Measurements from ENCODE around the gene COL1A1.
A peak's percentile ranks its signal among the peaks of the same experiment; 100 is the strongest.

COL1A1 gene

DNA sequence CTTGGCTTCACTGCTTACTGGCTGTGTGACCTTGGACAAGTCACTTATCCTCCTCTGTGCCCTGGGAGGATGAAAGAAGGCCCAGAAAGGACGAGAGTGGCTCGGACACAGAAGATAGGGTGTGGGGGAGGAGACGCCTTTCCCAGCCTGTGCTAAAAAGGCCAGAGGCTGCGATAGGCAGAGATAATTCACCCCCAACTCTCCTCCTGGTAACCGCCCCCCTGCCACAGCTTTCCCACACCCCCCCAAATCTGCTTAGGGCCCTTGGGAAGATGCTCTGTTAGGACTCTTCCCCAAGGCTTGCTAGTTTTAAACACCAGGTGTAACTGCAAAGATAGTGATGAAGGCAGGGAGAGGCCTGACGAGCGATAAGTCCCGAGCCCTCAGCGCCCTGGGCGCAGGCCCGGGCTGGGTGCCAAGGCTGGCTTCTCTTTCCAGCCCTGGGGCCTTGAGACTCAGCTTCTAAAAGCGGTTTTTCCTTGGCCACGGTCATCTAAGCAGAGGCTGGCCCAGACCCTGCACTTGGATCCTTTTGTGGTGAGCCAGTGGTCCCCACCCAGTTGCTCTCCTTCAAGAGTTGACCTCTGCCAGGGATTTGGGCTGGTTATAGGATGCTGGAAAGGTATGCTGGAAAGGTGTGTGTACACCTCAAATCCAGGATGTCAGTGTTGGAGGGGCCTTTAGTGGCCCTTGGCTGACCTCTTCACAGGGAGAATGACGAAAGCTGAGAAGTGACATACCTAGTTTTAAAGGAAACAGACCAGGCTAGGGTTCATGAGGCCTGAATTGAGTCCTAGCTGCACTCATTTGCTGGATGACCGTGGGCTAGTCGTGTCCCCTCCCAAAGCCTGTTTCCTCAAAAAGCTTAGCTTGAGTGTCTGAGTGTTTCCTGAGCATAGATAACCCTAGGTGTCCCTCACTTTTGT is 47.5 kb downstream of the COL1A1 start:
- DNase-seq (ENCODE audit: low spot score), result no peak

DNA sequence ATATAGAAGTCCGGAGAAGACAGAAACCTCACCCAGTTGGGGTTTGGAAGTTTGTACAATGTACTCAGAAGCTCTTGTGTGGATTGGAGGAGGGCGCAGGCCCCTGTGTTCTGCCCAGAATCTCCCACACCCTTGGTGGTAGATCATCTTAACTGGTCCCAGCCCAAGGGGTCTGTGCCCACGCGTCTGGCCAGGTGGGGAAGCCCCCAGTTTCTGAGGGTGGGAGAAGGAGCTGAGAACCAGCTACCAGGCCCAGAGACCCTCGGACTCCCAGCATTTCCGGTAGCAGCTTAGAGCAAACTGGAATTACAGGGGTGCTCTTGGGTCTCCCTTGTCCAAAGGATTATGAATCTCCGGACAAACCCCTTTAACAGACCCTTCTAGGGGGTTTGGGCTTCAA is 48.7 kb downstream of the COL1A1 start:
- no peak for DNase-seq (ENCODE audit: low spot score)

DNA sequence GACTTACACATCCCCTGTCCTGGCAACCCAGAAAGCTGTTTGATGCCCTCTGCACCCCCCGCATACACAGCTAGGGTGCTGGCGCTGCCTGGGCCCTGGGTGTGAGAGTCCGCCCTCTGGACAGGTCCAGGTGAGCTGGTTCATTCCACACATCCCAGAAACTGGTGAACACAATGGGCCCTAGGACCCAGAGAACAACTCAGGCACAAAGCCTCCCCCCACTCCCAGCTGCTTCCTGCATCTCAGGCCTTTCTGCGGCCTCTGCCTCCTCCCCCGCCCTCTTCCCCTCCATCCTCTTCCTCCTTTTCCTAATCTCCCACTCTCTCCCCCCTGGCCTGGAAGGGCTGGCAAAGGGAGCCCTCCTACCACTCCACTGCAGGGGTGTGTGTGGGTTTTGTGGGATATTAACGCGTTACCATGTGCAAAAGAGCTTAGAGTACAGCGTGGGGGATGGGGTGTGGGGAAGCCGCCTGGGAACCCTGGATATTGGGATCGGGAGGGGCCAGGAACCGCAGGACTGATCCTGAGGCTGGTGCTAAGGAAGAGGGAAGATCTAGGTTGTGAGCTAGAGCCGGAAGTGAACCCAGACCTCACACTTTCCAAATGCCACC is 49.4 kb downstream of the COL1A1 start:
- DNase-seq (ENCODE audit: low spot score), result peak; percentile 92

DNA sequence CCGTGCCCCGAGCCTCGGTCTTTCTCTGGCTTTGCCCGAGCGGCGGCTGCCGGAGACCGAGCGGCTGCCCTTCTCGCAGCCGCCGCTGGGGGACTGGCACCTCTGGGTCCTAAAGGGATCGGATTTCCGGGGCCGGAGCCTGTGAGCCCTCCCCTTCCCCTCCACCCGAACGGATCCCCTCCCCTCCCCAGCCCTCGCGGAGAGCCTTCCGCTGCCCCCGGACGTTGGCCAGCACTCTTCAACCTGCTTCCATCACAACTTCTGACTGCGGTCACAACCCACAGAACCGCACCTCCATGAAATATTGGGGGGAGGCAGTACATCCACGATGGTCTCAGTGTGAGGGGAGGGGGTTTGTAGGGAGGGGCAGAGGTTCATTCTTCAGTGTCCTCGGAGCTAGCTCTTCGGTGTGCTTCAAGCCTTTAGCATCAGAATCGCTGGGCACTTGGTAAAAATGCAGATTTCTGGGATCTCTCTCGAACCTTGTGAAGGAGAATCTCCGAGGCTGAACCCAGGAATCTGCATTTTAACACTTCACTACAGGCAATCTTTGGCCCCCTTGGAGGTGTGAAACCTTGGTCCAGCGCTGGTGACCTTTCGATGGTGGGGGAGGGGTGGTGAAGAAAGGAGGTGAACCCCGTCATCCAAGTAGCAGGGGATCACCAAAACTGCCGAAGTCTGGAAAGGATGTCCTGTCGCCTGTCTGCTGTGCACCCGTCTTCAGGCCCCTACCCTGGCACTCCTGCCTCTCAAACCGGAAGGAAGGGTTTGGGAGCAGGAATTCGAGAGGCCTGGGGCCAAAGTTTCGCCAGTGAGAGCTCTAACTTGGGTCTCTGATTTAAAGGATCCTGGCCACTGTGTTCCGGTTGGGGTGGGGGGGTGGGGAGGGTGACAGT is 50.1 kb downstream of the COL1A1 start:
- peak; percentile 89 for DNase-seq (ENCODE audit: low spot score)

DNA sequence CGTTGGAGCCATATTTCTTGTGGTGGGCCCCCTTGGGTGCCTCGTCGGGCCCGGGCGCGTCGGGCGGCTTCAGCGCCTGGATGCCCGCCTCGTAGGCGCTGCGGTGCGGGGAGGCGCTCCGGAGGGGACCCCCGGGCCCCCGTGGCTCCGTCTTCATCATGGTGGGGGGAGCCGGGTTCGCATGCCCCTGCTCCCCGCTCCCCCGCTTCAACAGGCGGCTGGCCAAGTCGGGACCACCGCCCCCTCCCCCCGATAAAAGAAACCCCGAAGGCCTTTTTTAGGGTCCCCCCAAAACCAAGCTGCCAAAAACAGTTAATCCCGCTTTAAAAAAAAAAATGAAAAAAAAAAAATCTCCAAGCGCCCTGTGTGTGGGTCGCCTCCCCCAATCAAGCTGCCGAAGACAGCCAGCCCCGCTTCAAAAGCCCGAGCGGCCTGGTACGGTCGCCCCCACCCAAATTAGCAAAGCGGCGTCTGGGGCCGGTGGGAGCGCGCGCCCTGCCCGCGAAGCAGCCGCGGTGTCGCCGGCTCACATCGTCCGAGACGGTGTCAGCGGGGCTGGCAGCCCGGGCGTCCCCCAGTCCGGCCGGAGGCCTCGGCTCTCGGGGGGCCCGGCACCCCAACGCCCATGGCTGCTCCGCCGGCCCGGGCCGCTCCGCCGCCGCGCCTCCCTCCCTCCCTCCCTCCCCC is 50.9 kb downstream of the COL1A1 start, which contains the start of gene PPP1R9B:
Gene PPP1R9B (minus strand): TSS at position 324 of the 687 bp plus-strand sequence. CDS start 164 bp downstream, at position 160.
- no peak for DNase-seq (ENCODE audit: low spot score)

DNA sequence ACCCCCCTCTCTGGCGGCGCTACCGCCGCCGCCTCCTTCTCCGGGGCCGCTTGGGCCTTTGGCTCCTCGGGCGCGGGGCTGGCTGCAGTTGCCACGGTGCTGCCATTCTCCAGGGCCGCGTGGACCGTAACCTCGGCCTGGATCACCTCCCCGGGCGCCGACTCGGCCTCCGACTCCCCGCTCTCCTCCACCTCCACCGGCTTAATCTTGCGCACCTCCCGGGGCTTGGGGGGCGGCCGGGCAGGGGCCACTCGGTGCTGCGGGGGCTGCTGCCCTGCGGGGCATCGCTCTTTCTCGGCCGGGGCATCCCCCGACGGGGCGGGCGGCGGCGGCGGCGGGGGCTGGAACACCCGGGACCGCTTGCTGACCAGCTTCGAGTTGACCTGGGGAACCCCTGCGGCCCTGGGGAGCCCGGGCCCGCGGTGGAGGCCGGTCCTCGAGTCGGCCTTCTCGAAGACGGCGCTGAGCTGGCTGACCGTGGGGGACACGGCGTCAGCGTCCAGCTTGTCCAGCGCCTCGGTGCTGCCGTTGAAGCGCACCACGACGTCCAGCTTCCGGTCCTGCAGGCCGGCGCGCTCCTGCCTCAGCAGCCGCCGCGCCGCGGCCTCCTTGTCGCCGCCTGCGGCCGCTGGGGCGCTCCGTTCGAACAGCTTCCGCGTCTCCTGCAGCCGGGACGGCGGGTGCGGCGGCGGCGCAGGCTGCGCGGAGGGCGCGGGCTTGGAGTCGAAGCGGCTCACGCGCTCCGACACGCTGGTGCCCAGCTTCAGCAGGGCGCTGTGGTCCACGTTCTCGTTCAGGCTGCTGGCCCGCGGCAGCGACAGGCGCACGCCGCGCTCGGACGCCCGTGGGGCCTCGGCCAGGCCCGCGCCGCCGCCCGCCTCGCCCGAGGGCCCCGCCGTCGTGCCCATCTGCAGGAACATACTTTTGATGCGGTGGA is 51.7 kb downstream of the COL1A1 start:
- DNase-seq (ENCODE audit: low spot score), result peak; percentile 69

DNA sequence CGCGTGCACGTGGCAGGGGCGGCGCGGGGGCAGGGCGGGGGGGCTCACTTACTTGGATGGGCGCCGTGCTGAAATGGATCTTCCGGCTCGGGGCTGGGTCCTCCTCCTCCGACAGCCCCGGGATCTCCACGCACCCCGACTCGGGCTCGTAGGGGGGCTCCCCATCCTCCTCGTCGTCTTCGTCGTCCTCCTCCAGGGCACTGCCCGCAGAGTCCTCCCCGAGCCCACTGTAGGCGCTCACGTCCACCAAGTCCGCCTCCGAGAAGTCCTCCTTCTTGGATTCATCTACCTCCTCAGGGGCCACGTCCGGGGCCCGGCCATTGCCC is 52.4 kb downstream of the COL1A1 start:
- no peak for DNase-seq (ENCODE audit: low spot score)

DNA sequence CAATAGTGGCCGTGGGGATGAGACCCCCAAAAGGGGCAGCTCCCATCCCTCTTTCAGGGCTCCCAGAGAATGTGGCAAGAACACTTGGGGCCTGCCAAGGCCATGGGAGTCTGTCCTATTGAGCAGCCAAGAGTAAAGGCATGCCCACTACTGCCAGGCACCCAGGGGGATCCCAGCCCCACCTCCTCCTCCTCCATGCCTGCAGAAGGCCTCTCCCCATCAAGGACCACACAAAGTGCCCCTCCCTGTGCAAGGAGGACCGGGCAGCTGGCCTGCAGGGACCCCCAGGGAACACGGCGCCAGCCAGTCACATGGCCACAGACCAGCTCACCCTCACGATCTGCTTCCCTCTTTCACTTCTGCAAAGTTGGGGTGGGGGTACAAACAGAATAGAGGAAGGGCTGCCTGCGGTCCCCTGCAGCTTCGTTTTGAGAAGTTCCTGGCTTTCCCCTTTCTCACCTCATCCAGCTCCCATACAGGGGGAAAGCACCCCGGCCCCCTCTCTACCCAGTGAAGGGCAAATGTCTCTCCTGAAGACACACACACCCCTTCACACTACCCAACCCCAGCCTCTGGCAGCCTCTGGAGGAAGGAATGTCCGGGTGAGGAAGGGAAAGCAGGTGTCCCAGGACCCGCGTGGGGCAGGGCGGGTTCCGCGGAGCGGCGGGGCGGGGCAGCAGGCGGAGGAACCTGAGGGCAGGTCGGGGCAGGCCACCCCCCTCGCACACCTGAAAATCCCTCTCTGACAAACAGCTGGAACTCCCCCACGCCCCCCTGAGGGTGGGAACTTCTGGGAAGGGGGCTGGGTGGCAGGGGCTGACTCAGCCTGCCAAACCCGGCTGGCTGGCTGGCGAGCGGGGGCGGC is 53.0 kb downstream of the COL1A1 start:
- peak; percentile 60 for DNase-seq (ENCODE audit: low spot score)

DNA sequence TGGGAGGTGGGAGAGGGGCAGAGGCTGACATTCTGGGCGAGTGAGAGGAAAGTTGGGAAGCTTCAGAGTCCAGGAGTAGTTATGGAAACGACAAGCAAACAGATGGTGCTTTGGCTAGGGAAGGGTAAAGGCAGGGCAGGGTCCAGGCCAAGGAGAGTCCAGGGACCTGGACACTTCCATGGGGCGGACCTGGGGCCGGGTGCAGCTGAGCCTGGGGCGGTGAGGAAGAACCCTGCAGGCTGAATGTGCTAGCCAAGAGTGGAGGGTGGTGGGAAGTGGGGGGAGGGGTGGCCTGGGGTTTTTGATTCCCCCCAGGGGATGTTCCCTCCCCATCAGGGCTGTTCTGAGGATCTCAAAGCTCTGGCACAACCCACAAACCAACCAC is 53.6 kb downstream of the COL1A1 start:
- no peak for DNase-seq (ENCODE audit: low spot score)

DNA sequence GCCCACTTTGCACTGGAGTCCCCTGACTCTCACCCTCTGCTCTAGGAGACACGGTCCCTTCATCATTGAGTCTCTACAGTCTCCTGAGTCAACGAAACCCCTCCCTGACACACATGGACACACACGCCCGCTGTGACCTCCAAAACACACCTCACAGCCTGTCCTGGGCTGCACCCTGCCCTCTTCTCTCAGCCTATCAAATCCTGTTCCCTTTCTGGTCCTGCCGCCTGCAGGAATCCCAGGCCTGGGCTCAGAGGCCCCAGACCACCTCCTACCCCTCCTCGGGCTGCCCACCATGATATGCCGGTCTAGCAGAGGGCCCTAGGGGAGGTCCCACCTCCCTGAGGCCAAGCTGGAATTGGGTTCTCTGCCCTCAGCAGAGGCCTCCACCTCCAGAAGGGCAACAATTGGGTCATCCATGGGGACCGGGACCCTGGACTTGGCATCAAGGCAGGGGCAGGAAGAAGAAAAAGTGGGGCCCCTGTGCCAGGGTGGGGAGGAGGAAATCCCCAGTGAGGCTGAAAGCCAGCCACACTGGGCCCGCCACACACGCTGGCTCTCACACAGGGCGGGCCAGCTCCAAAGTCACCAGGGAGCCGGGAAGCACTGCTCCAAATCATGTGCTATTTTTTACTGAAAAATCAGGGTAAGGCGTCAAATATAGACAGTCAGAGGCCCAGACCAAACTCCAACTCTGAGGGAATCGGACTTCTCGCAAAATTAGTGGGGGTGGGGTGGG is 54.3 kb downstream of the COL1A1 start:
- DNase-seq (ENCODE audit: low spot score), result no peak

DNA sequence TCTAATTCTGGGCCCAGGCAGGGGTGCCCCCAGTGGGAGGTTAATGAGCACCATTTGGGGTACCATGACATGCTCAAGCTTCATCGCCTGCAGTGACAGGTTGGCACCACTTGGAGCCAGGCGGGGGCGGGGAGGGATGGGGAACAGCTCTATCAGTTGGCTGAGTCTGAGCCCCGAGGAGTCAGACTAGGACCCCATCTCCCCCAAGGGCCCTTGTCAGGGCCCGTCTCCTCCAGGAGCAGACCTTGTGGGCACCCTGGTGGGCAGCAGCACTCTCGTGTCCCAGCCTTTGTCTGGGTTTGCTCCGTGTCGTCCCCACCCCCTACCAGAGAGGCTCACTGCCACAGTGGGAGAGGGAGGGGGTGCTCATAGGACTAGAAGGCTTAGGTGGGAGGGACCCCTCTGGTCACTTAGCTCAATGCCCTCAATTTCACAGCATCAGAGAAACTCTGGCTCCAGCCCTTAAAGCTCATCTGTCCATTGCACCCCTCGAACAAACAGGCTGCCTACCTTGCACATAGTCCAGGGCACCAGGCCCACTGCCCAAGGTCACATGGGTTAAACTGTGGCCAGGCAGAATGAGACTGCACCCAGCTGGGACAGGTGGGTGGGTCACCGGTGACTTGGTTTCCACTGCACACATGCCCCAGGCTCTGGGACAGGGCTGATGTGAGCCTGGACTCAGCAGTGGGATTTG is 55.1 kb downstream of the COL1A1 start:
- DNase-seq (ENCODE audit: low spot score), result no peak

DNA sequence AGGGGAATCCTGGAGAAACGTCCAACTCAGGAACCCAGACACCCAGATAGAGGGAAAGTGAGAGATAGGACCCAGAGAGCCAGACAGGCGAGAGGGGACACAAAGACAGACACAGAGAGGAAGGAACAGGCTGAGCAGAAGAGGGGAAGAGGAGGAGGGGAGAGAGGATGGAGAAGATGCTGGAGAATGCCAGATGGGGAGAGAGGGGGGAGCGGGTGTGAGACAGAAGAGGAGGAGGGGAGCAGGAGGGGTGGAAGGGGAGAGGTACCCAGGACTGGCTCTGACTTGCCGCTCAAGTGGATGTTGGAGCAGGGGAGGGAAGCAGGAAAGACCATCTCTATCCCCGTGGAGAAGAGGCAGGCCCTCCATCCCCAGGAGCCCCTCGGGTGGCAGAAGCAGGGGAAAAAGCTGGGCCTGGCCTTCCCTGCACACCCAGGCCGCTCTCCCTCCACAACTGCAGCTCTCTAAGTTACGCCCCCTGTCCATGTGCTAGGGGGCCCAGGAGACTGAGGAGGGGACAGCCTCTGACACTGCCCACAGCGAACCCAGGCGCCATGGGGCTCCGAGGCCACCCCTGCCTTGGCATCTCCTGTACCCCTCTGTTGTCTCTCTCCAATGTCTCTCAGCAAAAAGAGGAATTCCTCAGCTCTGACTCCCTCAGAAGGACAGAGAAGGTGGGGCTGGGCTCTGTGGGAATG is 55.8 kb downstream of the COL1A1 start:
- no peak for DNase-seq (ENCODE audit: low spot score)

DNA sequence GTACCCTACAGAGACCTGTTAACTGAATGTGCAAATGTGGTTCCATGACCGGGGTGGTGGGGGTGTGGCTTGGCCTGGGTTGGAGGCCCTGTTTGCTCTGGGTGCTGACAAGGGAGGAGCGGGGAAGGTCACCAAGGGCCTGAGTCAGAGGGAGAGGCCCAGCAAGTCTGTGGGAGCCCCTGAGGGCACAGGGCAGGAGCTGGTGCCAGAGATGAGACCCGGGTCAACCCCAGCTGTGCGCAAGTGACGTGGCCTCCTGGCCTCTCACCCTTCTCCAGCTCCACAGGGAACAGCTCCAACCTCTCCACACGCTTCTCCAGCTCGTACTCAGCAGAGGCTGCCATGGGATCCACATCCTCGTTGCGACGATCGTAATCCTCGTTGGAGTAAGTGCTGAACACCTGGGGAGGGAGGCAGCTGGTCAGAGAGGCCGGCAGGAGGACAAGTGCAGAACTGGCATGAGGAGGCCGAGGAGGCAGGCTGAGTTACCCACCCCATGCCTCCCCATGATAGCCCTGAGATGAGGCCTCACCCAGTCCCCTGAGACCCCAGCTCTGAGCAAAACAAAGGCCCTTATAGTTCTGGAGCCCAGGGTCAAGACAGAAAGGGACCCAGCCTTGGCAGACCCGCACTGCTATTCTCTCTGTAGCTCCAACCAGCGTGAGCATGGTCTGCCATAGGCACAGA is 56.4 kb downstream of the COL1A1 start:
- no peak for DNase-seq (ENCODE audit: low spot score)

DNA sequence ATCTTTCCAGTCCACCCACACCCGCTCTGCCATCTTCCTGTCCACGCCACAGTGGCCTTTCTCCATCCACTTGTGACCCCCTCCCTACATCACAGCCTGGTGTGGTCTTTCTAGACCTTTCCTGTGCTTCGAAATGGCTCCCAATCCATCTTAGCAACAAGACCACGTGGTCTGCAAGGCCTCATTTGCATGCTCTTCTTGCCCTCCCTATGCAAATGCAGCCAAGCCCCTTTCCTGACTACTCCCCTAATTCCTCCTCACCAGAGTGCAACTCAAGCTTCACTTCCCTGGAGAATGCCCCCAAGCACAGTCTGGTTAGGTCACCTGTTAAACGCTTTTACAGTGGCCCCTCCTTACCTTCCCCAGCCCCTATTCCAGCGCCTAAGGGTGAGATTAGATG is 57.1 kb downstream of the COL1A1 start:
- peak; percentile 39 for DNase-seq (ENCODE audit: low spot score)

DNA sequence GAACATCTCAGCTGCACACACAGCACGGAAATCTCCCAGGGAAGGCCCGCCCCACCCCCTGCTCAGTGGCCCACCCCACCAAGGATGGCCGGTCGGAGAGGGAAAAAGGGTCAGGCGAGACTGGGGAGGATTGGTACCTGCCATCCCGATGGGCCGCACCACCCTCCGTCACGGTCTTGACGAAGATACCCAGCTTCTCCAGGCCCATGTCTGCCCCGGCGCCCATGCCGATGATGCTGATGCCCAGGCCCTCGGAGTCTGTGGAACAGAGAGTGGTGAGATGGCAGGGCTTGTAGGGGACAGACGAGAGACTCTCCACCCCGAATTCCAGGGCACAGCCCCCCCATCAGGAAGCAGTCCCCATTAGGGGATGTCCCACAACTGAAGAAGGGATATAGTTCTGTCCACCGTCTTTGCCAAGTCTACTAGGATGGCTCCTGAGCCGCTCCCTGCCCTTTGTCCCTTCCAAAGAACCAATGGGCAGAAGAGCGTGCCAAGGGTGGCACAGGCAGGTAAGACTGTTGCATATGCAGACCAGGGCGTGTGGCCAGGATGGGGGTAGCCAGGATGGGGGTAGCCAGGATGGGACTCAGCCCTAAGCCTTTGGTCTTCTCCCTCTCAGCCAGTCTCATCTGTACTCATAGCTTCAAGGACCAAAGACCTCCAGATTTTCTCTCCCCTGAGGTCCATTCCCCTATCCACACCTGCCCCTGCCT is 57.8 kb downstream of the COL1A1 start:
- no peak for DNase-seq (ENCODE audit: low spot score)

DNA sequence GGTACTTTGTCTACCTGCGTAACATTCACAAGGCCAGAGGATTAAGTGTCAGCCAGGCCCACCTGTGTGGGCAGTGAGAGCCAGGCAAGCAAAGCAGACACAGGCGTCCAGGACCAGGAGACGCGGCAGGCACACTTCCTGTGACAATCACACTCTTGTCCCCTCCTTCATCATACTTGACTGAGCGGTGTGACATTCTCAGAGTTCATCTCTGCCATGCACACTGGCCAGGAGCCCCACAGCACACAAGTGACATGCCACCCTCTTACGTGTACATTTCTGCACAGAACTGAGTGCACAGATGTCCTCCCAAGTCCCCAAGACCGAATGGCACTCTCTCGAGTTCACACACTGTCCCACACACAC is 59.7 kb downstream of the COL1A1 start:
- no peak for DNase-seq (ENCODE audit: low spot score)
